Measurements from ENCODE around the gene PCDHA5. TPM values are rescaled to one million over a fixed set of nuclear protein-coding genes. Genes with fewer than 3 reads are reported as not detected.
A peak's percentile ranks its signal among the peaks of the same experiment; 100 is the strongest.
"Not testable (repeated sequence)": the region's sequence is repeated elsewhere in the genome, so short reads cannot be mapped to it uniquely, and the experiment has no call there.

Gene PCDHA5
- total RNA-seq, 4 donors from 2014 or later: 0.33 to 0.54 (median 0.45) TPM

- Histone ChIP-seq H3K4me3 (replicated peaks in 1 of 3) (no peak within 1 kb of the TSS), H3K27me3 (no peaks in the 10 kb centered on the region), H3K27ac (no peak within 1 kb of the TSS), H3K4me1 (no peaks in the 10 kb centered on the region), H3K9me3 (no peaks in the 10 kb centered on the region), H3K36me3 (no peaks in the 10 kb centered on the region)
- no peak for TF ChIP-seq CTCF (IDR thresholded peaks at IDR 0.05)
- TF ChIP-seq POLR2A (IDR thresholded peaks at IDR 0.05): no peak
- no peak for DNase-seq
- 6 to 12% methylated on average over 8 of the region's 8 CpGs for WGBS, 2 donors
- intact Hi-C loops (cut with DNase I): no loop called here
Measured at GRCh38 chr5:140833993-140834392, 12.6 kb downstream of the PCDHA5 start, which contains the start of gene PCDHA7. Gene PCDHA7 (plus strand): TSS chr5:140834269. CDS start chr5:140834384, 115 bp downstream.

- H3K9me3 ChIP-seq; intact Hi-C loops (cut with DNase I); H3K4me3 ChIP-seq (replicated peaks in 1 of 3): not testable (repeated sequence)
Measured at GRCh38 chr5:140834439-140835008, 13.1 kb downstream of the PCDHA5 start.

GRCh38 chr5:140835622-140836510, 14.5 kb downstream of the PCDHA5 start:
- H3K9me3 ChIP-seq: no peaks in the 10 kb centered on the region
- no peak for TF ChIP-seq POLR2A (IDR thresholded peaks at IDR 0.05)
- TF ChIP-seq CTCF (IDR thresholded peaks at IDR 0.05): no peak
- H3K4me1 ChIP-seq: no peaks in the 10 kb centered on the region
- intact Hi-C loops (cut with DNase I): no loop called here
- H3K36me3 ChIP-seq: no peaks in the 10 kb centered on the region
- DNase-seq: no peak
- no peak overlapping the region for H3K4me3 ChIP-seq (replicated peaks in 1 of 3)
- no peaks in the 10 kb centered on the region for H3K27me3 ChIP-seq
- WGBS, 2 donors: 38 to 52% methylated on average over 24 to 54 of the region's 103 CpGs
- no peak overlapping the region for H3K27ac ChIP-seq

More at GRCh38 chr5:140834439-140835008, 13.1 kb downstream of the PCDHA5 start:
- H3K27me3 ChIP-seq, H3K27ac ChIP-seq, H3K4me1 ChIP-seq, H3K36me3 ChIP-seq, DNase-seq: not testable (repeated sequence)
- WGBS, 2 donors: 16 to 19% methylated on average over 26 to 27 of the region's 38 CpGs

- H3K27ac ChIP-seq: no peak within 1 kb of the TSS
- H3K4me3 ChIP-seq (replicated peaks in 1 of 3): no peak within 1 kb of the TSS
- peak in 1 of 6 experiments; percentile 12 for TF ChIP-seq CTCF (IDR thresholded peaks at IDR 0.05)
- TF ChIP-seq POLR2A (IDR thresholded peaks at IDR 0.05): no peak
- no peaks in the 10 kb centered on the region for H3K4me1 ChIP-seq
- no peak for DNase-seq
- H3K27me3 ChIP-seq: no peaks in the 10 kb centered on the region
- no peaks in the 10 kb centered on the region for H3K36me3 ChIP-seq
- 21 to 23% methylated on average over 31 to 45 of the region's 47 CpGs for WGBS, 2 donors
- intact Hi-C loops (cut with DNase I): no loop called here
- H3K9me3 ChIP-seq: no peaks in the 10 kb centered on the region
Measured at GRCh38 chr5:140840978-140841962, 19.9 kb downstream of the PCDHA5 start, which contains the start of gene PCDHA8. Gene PCDHA8 (plus strand): TSS chr5:140841187. CDS start chr5:140841322, 135 bp downstream.
